GM18909 (cell line): Measurements from ENCODE around the gene SERINC2.
"Not testable (repeated sequence)": the region's sequence is repeated elsewhere in the genome, so short reads cannot be mapped to it uniquely, and the experiment has no call there.

Experiments used
- ATAC-seq: cut with Tn5 transposase; IDR thresholded peaks from one replicate; pipeline ENCODE4 v1.9.1; 2021; ENCODE audit warnings: mild to moderate bottlenecking; ENCODE audit not compliant: unreplicated experiment, poor library complexity

SERINC2 gene

DNA sequence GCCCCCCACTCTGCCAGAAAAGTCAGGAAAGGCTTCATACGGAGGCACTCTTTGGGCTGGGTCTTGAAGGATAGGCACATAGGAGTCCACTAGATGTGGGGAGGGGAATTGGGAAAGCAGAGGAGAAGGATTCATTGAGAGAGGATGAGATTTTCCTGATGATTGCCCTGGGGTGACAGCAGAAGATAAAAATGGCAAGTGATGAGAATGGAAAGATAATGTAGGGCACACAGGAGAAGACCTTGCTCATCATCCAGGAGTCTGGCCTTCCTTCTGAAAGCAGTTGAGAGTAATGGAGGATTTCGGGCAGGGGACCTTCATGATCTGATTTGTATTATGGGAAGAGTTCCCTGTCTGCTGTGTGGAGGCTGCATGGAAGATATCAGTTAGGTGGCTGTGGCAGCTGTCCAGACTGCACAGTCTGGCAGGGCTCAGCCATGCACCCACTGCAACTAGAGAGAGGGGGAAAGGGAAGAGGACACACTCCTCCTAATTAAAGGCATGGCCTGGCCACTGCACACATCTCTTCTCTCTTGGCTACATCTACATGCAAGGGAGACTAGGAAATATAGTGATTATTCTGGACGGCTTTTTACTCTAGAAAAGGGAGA is 30.5 kb upstream of the SERINC2 start:
- ATAC-seq = no peak

GRCh38 chr1:31383967-31384366 is 29.0 kb upstream of the SERINC2 start:
- ATAC-seq = no peak

- not testable (repeated sequence) for ATAC-seq
These were observed 26.3 kb upstream of the SERINC2 start for GRCh38 chr1:31386576-31387243.

GRCh38 chr1:31387612-31388011 is 25.4 kb upstream of the SERINC2 start:
- no peak for ATAC-seq

- ATAC-seq = no peak
These were observed 23.4 kb upstream of the SERINC2 start for GRCh38 chr1:31389616-31390015.

DNA sequence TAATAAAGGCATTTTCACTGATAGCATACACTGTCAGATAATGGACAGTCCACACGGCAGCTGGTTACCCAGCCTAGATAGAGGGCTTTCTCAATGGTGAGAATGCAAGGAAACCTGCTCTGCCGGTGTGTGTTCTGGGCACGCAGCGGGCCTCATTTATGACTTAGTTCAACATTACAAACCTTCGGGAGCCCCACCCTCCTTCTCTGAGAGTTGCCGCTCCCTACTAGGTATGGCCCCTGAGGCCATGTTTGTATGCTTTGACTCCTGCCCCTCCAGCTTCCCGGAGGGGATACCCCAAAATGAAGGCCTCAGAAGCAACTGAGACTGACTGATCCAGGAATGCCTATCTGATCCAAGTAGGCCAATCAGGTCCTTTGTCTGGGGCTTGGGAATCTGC is 22.9 kb upstream of the SERINC2 start:
- ATAC-seq = no peak

DNA sequence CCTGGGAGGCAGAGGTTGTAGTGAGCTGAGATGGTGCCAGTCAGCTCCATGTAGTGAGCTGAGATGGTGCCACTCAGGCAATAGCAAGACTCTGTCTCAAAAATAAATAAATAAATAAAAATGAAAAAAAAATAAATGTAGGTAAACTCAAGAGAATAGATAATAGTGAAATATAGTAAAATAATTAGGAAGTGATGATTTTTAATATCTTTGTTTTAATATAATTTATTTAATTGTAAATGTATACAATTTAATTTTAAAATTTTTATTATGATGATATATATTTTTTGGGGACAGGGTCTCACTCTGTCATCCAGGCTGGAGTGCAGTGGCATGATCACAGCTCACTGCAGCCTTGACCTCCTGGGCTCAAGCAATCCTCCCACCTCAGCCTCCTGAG is 19.6 kb upstream of the SERINC2 start:
- no peak for ATAC-seq

DNA sequence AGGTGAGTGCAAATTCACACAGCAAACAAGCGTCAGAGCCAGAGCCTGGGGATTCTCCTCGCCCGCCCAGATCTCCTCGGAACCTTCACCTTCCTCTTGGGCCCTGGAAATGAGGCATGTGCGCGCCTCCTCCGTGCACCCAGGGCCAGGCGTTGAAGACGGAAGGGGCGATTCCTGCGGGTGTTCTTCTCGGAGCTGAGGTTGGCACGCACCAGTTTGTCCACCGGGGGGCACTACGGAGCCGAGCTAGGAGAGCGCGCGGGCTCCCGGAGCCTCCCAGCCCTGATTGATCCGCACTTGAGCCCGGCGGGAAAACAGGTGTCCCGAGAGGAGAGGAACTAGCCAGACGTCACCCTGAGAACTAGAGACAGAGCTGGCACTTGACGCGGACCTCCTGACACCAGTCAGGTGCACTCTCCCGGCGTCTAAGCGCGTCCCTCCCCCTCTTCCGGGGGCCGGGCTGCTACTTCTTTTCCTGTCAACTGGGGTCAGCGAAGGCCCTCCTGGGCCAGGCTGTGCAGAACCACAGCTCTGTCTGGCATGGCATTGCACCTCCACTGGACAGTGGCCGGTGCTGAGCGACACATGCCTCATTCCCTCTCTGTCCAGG is 18.3 kb upstream of the SERINC2 start:
- ATAC-seq = peak; percentile 77

GRCh38 chr1:31396633-31397351 is 16.2 kb upstream of the SERINC2 start:
- no peak for ATAC-seq

- ATAC-seq = no peak
These were observed 15.5 kb upstream of the SERINC2 start for GRCh38 chr1:31397360-31398095.

DNA sequence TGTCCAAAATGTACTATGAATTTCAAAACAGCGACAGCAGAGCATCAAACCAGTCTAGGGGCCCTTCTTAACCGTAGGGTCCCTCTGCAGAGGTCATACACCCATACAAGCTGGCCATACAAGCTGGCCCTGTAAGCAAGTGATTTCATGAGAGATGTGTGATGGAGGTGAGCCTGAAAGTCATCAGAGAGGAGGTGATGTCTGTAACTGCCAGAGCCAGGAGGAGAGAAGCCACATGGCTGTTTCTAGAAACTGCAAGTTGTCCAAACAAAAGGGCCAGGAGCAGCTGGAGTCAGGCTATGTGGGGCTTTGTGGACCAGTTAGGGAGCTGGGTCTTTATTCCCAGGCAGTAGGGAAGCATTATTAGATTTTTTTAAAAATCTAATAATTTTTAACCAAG is 14.8 kb upstream of the SERINC2 start:
- no peak for ATAC-seq

- ATAC-seq = no peak
These were observed 13.0 kb upstream of the SERINC2 start for GRCh38 chr1:31399976-31400375.

- ATAC-seq = no peak
These were observed 12.6 kb upstream of the SERINC2 start for GRCh38 chr1:31400393-31400792.

DNA sequence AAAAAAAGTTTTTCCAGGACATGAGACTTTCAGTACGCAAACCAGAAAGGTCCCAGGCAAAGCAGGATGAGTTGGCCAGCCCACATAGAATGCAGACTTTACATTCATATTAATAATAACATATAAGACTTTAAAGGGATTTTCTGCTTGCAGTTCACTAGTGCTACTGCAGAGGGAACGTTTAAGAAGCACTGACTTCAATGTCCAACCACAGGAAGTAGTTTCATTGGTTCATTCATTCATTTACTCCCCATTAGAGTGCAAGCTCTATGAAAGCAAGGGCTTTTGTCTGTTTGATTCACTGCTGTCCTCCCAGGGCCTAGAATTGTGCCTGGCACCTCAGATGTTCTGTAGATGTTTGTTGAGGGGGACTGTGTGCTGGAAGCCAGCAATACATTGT is 11.8 kb upstream of the SERINC2 start:
- no peak for ATAC-seq

GRCh38 chr1:31405578-31406245 is 7.3 kb upstream of the SERINC2 start:
- ATAC-seq = no peak

DNA sequence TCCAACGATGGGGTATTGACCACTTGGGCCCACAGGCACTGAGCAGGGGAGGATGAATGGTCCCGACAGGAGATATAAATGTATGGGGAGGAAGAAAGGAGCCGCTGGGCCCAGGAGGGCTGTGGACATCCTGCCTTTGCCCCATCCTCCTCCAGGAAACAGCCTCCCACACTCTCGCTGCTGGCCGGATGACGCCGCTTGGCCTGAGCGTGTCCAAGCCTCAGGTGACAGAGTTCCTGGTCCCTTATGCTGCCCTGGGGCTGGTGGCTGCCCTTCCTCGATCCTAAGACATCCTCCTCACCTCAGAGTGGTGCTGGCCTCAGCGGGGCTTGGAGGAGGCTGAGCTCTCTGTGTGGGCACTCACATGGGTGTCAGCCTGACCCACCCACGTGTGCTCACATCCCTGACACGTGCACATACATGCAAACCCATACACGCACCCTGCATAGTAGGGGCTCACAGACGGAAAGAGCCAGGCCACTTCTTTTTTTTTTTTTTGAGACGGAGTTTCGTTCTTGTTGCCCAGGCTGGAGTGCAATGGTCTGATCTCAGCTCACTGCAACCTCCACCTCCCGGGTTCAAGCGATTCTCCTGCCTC is 5.9 kb upstream of the SERINC2 start:
- ATAC-seq = no peak

DNA sequence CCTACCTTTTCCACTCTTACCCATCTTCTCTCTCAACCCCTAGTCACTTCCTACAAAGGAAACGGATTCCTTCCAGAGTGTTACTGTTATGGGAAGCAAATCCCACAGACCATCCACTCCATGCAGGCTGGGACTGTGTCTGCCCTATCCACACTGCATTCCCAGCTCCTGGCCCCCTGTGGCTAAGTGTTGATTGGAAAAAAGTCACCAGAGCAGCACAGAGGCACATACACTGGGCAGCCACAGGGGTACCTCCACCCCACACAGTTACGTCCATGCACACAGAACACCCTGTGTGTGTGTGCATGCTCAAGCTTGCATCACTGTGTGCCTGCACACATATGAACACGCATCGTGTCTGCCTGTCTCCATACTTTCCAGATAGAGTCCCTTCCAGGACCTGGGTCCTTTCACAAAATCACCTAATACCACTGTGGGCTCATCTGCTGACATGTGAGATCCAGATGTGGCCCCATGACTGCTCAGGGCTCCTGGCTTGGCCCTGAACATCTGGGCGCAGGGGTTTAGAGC is 4.2 kb upstream of the SERINC2 start:
- ATAC-seq = no peak

GRCh38 chr1:31409946-31410858 is 2.8 kb upstream of the SERINC2 start:
- ATAC-seq = no peak
